ENCODE results near the gene BMPR1A.

GRCh38 chr10:86827639-86828038 is 71.2 kb downstream of the BMPR1A start:
- TF ChIP-seq CTCF (conservative IDR thresholded peaks at IDR 0.05; ENCODE audit: low read length), result no peak
- TF ChIP-seq EZH2phosphoT487 (IDR thresholded peaks at IDR 0.05; ENCODE audit: borderline replicate concordance, low read depth, low read length), result no peak

Data from OCI-LY7 (cell line).